Breast epithelium (tissue), 3 donors: ENCODE measurements around the gene GPR35.

ENCODE experiments used
- CTCF ChIP-seq, 3 donors: fragments of 450-650 bp; IDR thresholded peaks; one replicate each; pipeline ENCODE4 v1.5.1; 2016 to 2017; ENCODE audit warnings: antibody characterized with exemption in 3 of 3, mild to moderate bottlenecking in 3 of 3, moderate library complexity in 3 of 3
- POLR2A ChIP-seq: fragments of 450-650 bp; IDR thresholded peaks from one replicate; pipeline ENCODE4 v1.6.1; 2016; ENCODE audit warnings: antibody characterized with exemption, mild to moderate bottlenecking, moderate library complexity

DNA sequence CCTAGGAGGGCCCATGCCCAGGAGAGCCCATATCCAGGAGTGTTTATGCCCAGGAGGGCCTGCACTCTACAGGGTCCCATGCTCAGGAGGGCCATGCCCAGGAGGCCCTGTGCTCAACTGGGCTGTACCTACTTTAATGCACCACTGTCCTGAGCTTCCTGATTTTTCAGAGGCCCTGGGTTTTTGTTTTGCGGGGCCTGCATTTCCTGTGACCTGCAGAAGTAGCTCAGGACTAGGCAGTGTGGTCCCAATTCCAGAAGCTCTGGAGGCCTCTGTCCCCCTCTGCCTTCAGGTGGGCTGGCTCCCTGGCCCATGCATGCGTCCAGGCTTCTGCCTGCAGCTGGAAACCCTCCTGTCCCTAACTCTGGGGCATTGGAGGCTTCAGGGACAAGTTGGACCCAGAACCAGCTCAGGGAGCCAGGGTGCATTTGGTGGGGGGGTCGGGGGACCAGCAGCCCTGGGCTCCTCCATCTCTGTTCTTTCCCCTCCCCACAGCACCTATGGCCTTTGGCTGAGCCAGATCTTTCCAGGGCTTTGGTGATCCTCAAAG lies 10.8 kb downstream of the GPR35 start:
- TF ChIP-seq CTCF (IDR thresholded peaks at IDR 0.05) = no peak
- no peak for TF ChIP-seq POLR2A
